Measurements from ENCODE around the gene TRPM3.

GRCh38 chr9:70581955-70582350 is 539.5 kb downstream of the TRPM3 start:
- TF ChIP-seq CTCF (IDR thresholded peaks at IDR 0.05 in 4 of 5, conservative IDR thresholded peaks at IDR 0.05 in 1 of 5) (no peak), POLR2A (IDR thresholded peaks at IDR 0.05) (no peak)

Measured in gastrocnemius medialis (tissue), 4 donors.